Keratinocyte (primary cell): ENCODE results near the gene CTXN2.

ENCODE experiments used
- CTCF ChIP-seq, 3 experiments: IDR thresholded peaks in 1 of 3; conservative IDR thresholded peaks in 1 of 3; optimal IDR thresholded peaks in 1 of 3; 2 replicates in 2 of 3; 3 replicates in 1 of 3; pipeline versions ENCODE3 to v1.5.1; 2011; ENCODE audit warnings: low read length in 3 of 3, mild to moderate bottlenecking in 3 of 3, moderate library complexity in 2 of 3, control low read depth in 1 of 3, inconsistent platforms in 1 of 3; ENCODE audit not compliant: insufficient read depth in 2 of 3; ENCODE audit errors: extremely low read depth in 1 of 3
- EZH2 ChIP-seq: IDR thresholded peaks from one replicate; pipeline ENCODE4 v1.6.1; 2012; ENCODE audit warnings: inconsistent platforms, mild to moderate bottlenecking, low read length, moderate library complexity

DNA sequence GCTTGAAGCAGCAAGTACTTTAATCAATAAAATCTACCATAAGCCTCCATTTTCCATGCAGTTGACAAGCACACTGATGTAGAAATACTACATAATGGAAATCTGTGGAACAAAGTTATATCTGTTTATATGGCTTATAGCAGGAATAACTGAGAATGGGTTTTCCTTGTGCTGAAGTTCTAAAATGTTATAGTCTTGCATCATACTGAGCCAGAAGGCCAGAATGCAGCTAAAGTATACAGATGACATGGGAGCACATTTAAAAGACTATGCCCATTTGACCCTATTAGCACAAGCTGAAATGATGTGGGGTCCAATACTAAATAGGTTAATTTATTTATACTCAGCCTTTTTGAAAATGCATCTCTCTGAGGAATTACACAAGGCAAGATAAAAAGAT lies 45.5 kb upstream of the CTXN2 start:
- no peak for TF ChIP-seq EZH2
- TF ChIP-seq CTCF (optimal IDR thresholded peaks at IDR 0.05 in 1 of 3, IDR thresholded peaks at IDR 0.05 in 1 of 3, conservative IDR thresholded peaks at IDR 0.05 in 1 of 3; ENCODE audit: extremely low read depth in 1 of 3, insufficient read depth in 2 of 3, low read length in 3 of 3) = no peak
